H9 (cell line): ENCODE data around the gene PDCD4. TPM values are rescaled to one million over a fixed set of nuclear protein-coding genes. Genes with fewer than 3 reads are reported as not detected.

Experiments used
- DNase-seq: peaks from one replicate; pipeline ENCODE4 v3.0.0-alpha.2; 2017
- H2AFZ ChIP-seq: one replicate; pipeline ENCODE4 v1.6.1; 2013; ENCODE audit warnings: mild to moderate bottlenecking, low read length, control low read depth, moderate library complexity
- H2AK5ac ChIP-seq: 2 replicates; pipeline ENCODE4 v1.6.1; 2013; ENCODE audit warnings: low read length, control low read depth, mixed read lengths; ENCODE audit not compliant: insufficient read length
- H2BK120ac ChIP-seq: one replicate; pipeline ENCODE4 v1.6.1; 2013; ENCODE audit warnings: low read depth, mild to moderate bottlenecking, low read length, control low read depth, inconsistent platforms; ENCODE audit not compliant: poor library complexity, severe bottlenecking
- H2BK12ac ChIP-seq: 2 replicates; pipeline ENCODE4 v1.6.1; 2013; ENCODE audit warnings: low read length, control low read depth, mixed read lengths, low read depth; ENCODE audit not compliant: insufficient read length
- H2BK15ac ChIP-seq: 2 replicates; pipeline ENCODE4 v1.6.1; 2013; ENCODE audit warnings: low read depth, low read length, control low read depth
- H2BK20ac ChIP-seq: one replicate; pipeline ENCODE4 v1.6.1; 2013; ENCODE audit warnings: low read depth, mild to moderate bottlenecking, low read length, control low read depth, inconsistent platforms; ENCODE audit not compliant: poor library complexity, severe bottlenecking
- H2BK5ac ChIP-seq: 2 replicates; pipeline ENCODE4 v1.6.1; 2013; ENCODE audit warnings: low read length, control low read depth, mixed read lengths; ENCODE audit not compliant: insufficient read length
- H3K14ac ChIP-seq: 2 replicates; pipeline ENCODE4 v1.6.1; 2013; ENCODE audit warnings: low read length, control low read depth; ENCODE audit not compliant: insufficient read depth
- H3K18ac ChIP-seq: 2 replicates; pipeline ENCODE4 v1.6.1; 2013; ENCODE audit warnings: low read depth, mild to moderate bottlenecking, mixed read lengths, low read length, control low read depth; ENCODE audit not compliant: insufficient read length
- H3K23ac ChIP-seq: 2 replicates; pipeline ENCODE4 v1.6.1; 2013; ENCODE audit warnings: low read length, control low read depth, mixed read lengths, low read depth; ENCODE audit not compliant: insufficient read length
- H3K23me2 ChIP-seq: 2 replicates; pipeline ENCODE4 v1.6.1; 2013; ENCODE audit warnings: low read depth, mild to moderate bottlenecking, mixed read lengths, low read length, control low read depth; ENCODE audit not compliant: insufficient read length, poor library complexity, severe bottlenecking
- H3K27ac ChIP-seq: 2 replicates; pipeline ENCODE4 v1.5.1; 2013; ENCODE audit warnings: low read length, control low read depth, mixed read lengths, low read depth; ENCODE audit not compliant: insufficient read length
- H3K27me3 ChIP-seq: 2 replicates; pipeline ENCODE4 v1.6.1; 2013; ENCODE audit warnings: low read length, control low read depth, inconsistent platforms; ENCODE audit not compliant: insufficient read depth
- H3K4ac ChIP-seq: 2 replicates; pipeline ENCODE4 v1.6.1; 2013; ENCODE audit warnings: low read depth, mild to moderate bottlenecking, control low read depth, inconsistent platforms, low read length, moderate library complexity
- H3K4me1 ChIP-seq: 2 replicates; pipeline ENCODE4 v1.6.1; 2013; ENCODE audit warnings: low read length, control low read depth, inconsistent platforms; ENCODE audit not compliant: insufficient read depth
- H3K4me2 ChIP-seq: 2 replicates; pipeline ENCODE4 v1.6.1; 2013; ENCODE audit warnings: low read length, control low read depth, mixed read lengths; ENCODE audit not compliant: insufficient read length, insufficient read depth
- H3K56ac ChIP-seq: 2 replicates; pipeline ENCODE4 v1.6.1; 2013; ENCODE audit warnings: low read depth, mild to moderate bottlenecking, mixed read lengths, low read length, control low read depth; ENCODE audit not compliant: insufficient read length
- H3K79me1 ChIP-seq: 2 replicates; pipeline ENCODE4 v1.6.1; 2013; ENCODE audit warnings: low read depth, mild to moderate bottlenecking, moderate library complexity, low read length, control low read depth, inconsistent platforms; ENCODE audit not compliant: insufficient read depth, poor library complexity, severe bottlenecking
- H3K79me2 ChIP-seq: 2 replicates; pipeline ENCODE4 v1.6.1; 2013; ENCODE audit warnings: low read length, control low read depth, inconsistent platforms; ENCODE audit not compliant: insufficient read depth
- H3K9ac ChIP-seq: 2 replicates; pipeline ENCODE4 v1.6.1; 2013; ENCODE audit warnings: low read length, control low read depth, mixed read lengths; ENCODE audit not compliant: insufficient read length; ENCODE audit errors: extremely low read depth
- H3K9me3 ChIP-seq: one replicate; pipeline ENCODE4 v1.6.1; 2013; ENCODE audit warnings: low read depth, low read length, inconsistent platforms; ENCODE audit not compliant: control insufficient read depth
- H3T11ph ChIP-seq: one replicate; pipeline ENCODE4 v1.6.1; 2013; ENCODE audit warnings: mild to moderate bottlenecking, low read length, control low read depth, inconsistent platforms
- H4K20me1 ChIP-seq: one replicate; pipeline ENCODE4 v1.6.1; 2013; ENCODE audit not compliant: control insufficient read depth, insufficient read length, insufficient read depth
- H4K5ac ChIP-seq: 2 replicates; pipeline ENCODE4 v1.6.1; 2013; ENCODE audit warnings: low read depth, mild to moderate bottlenecking, mixed read lengths, low read length, control low read depth; ENCODE audit not compliant: insufficient read length
- H4K8ac ChIP-seq: replicated peaks from 2 replicates; pipeline ENCODE4 v1.6.1; 2013; ENCODE audit warnings: low read length, control low read depth, mixed read lengths, low read depth; ENCODE audit not compliant: insufficient read length
- H4K91ac ChIP-seq: 2 replicates; pipeline ENCODE4 v1.6.1; 2013; ENCODE audit warnings: low read depth, mild to moderate bottlenecking, moderate library complexity, mixed read lengths, low read length, control low read depth; ENCODE audit not compliant: insufficient read length
- H3K27ac Mint-ChIP-seq, 3 experiments: 2 replicates in 2 of 3; 3 replicates in 1 of 3; pipeline ENCODE4 v1.8.0; 2020 to 2021; ENCODE audit warnings: mixed read lengths in 3 of 3, mild to moderate bottlenecking in 1 of 3, moderate library complexity in 1 of 3
- H3K27me3 Mint-ChIP-seq: 2 replicates; pipeline ENCODE4 v1.8.0; 2021; ENCODE audit warnings: low read depth, mild to moderate bottlenecking, moderate library complexity, mixed read lengths
- H3K36me3 Mint-ChIP-seq, 3 experiments: 2 replicates in 2 of 3; 3 replicates in 1 of 3; pipeline ENCODE4 v1.8.0; 2020 to 2021; ENCODE audit warnings: low read depth in 3 of 3, mixed read lengths in 3 of 3; ENCODE audit not compliant: insufficient read depth in 1 of 3
- H3K4me1 Mint-ChIP-seq, 2 experiments: 2 replicates each; pipeline ENCODE4 v1.8.0; 2020; ENCODE audit warnings: mixed read lengths in 2 of 2
- H3K4me3 Mint-ChIP-seq, 2 experiments: 2 replicates in 1 of 2; 3 replicates in 1 of 2; pipeline ENCODE4 v1.8.0; 2020 to 2021; ENCODE audit warnings: mild to moderate bottlenecking in 2 of 2, mixed read lengths in 2 of 2, moderate library complexity in 1 of 2
- H3K9me3 Mint-ChIP-seq, 2 experiments: 2 replicates in 1 of 2; 3 replicates in 1 of 2; pipeline ENCODE4 v1.8.0; 2020; ENCODE audit warnings: mild to moderate bottlenecking in 2 of 2, mixed read lengths in 2 of 2, moderate library complexity in 1 of 2
- CTCF ChIP-seq: fragments of 200-600 bp; sonication (generic); conservative IDR thresholded peaks from 3 replicates; pipeline ENCODE4 v1.8.0; 2021; ENCODE audit warnings: antibody characterized with exemption, mild to moderate bottlenecking
- WGBS: extraction: QIAGEN DNeasy Blood & Tissue Kit; methylation state at CpG from one replicate; pipeline ENCODE4 v1.1.7; 2013; ENCODE audit warnings: missing lambda C conversion rate, low lambda C conversion rate, mixed read lengths; ENCODE audit not compliant: insufficient read length; ENCODE audit errors: extremely low coverage; 5-methylcytosine and 5-hydroxymethylcytosine counted together
- total RNA-seq: library from RNA; stranded (reverse); gene quantifications from 2 replicates; pipeline ENCODE4 v1.2.1, GENCODE V29; 2021

PDCD4 gene
- total RNA-seq, 1 experiment from 2014 or later: 29.3 TPM

GRCh38 chr10:110881905-110882304, 10.2 kb downstream of the PDCD4 start:
- H2BK5ac ChIP-seq: no peak overlapping the region

More at GRCh38 chr10:110881905-110882304, 10.2 kb downstream of the PDCD4 start:
- Histone ChIP-seq H3T11ph (no peak overlapping the region), H3K18ac (no peak overlapping the region), H3K27me3 (no peaks in the 10 kb centered on the region), H3K4ac (no peak overlapping the region), H4K91ac (no peak overlapping the region), H3K79me1 (no peaks in the 10 kb centered on the region), H3K27ac (no peak overlapping the region), H3K9ac (no peak overlapping the region), H2BK120ac (no peak overlapping the region), H3K14ac (no peak overlapping the region), H2AK5ac (no peak overlapping the region), H3K79me2 (no peaks in the 10 kb centered on the region), H2BK15ac (no peak overlapping the region), H3K23me2 (no peaks in the 10 kb centered on the region), H3K23ac (no peak overlapping the region), H2AFZ (no peak overlapping the region), H4K8ac (no peak overlapping the region), H3K4me2 (no peak overlapping the region), H2BK20ac (no peak overlapping the region), H4K20me1 (no peaks in the 10 kb centered on the region), H2BK12ac (no peak overlapping the region), H3K4me1 (no peaks in the 10 kb centered on the region), H4K5ac (no peak overlapping the region), H3K56ac (no peak overlapping the region), H3K9me3 (no peaks in the 10 kb centered on the region)
- H3K9me3 Mint-ChIP-seq: no peaks in the 10 kb centered on the region
- no peak overlapping the region for H3K27ac Mint-ChIP-seq
- no peaks in the 10 kb centered on the region for H3K27me3 Mint-ChIP-seq
- no peaks in the 10 kb centered on the region for H3K4me1 Mint-ChIP-seq
- H3K4me3 Mint-ChIP-seq: no peak overlapping the region
- peaks cover 0 to 31% (median 10%) of the 10 kb centered on the region in 3 experiments; a peak in 4 of 7 replicates for H3K36me3 Mint-ChIP-seq
- no peak for DNase-seq
- no CpG with 5 or more reads among the region's 4 CpGs for WGBS
- TF ChIP-seq CTCF: no peak
